NB4 (cell line): ENCODE data around the gene C1orf94.

ENCODE experiments used
- MYC ChIP-seq: IDR thresholded peaks from 2 replicates; pipeline ENCODE4 v1.6.1; 2011; ENCODE audit warnings: low read depth, low read length
- POLR2A ChIP-seq: IDR thresholded peaks from 2 replicates; pipeline ENCODE4 v1.6.1; 2011; ENCODE audit warnings: mild to moderate bottlenecking; ENCODE audit not compliant: insufficient read length; ENCODE audit errors: extremely low read depth
- TF ChIP-seq, protein P1 (sequence below): IDR thresholded peaks from one replicate; pipeline ENCODE4 v1.5.1; 2012; ENCODE audit warnings: low read depth, low read length

DNA sequence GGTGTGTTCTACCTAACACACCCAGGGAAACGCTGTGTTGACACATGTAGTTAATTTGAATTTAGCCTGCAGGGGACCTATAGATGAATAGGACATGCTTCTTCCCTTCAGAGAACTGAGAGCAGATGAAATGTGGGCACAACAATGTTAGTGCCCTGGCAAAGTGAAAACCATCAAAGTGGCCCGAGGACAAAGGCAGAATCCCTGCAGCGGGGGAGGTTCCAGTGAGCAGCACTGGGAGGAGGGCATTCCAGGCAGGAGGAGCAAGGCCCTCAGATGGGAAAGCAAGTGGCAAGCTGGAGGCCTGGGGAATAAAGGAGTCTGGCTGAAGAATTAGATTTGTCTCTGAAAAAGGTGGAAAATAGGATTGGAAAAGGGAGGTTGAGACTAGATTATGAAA is 37.2 kb downstream of the C1orf94 start:
- TF ChIP-seq MYC, result no peak
- TF ChIP-seq, protein P1, sequence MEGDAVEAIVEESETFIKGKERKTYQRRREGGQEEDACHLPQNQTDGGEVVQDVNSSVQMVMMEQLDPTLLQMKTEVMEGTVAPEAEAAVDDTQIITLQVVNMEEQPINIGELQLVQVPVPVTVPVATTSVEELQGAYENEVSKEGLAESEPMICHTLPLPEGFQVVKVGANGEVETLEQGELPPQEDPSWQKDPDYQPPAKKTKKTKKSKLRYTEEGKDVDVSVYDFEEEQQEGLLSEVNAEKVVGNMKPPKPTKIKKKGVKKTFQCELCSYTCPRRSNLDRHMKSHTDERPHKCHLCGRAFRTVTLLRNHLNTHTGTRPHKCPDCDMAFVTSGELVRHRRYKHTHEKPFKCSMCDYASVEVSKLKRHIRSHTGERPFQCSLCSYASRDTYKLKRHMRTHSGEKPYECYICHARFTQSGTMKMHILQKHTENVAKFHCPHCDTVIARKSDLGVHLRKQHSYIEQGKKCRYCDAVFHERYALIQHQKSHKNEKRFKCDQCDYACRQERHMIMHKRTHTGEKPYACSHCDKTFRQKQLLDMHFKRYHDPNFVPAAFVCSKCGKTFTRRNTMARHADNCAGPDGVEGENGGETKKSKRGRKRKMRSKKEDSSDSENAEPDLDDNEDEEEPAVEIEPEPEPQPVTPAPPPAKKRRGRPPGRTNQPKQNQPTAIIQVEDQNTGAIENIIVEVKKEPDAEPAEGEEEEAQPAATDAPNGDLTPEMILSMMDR, result no peak
- TF ChIP-seq POLR2A, result no peak
